HEK293T (cell line): ENCODE results near the gene RETN.

Source experiments
- CTBP1 ChIP-seq: fragments of 450-650 bp; IDR thresholded peaks from 2 replicates; pipeline ENCODE4 v1.6.1; 2016; ENCODE audit warnings: borderline replicate concordance
- ELF4 ChIP-seq: fragments of 450-650 bp; IDR thresholded peaks from 2 replicates; pipeline ENCODE4 v1.6.1; 2017; ENCODE audit warnings: antibody characterized with exemption
- FOXK2 ChIP-seq: fragments of 450-650 bp; IDR thresholded peaks from 2 replicates; pipeline ENCODE4 v1.6.1; 2016; ENCODE audit warnings: mild to moderate bottlenecking
- FOXM1 ChIP-seq: fragments of 450-650 bp; IDR thresholded peaks from 2 replicates; pipeline ENCODE4 v1.6.1; 2017; ENCODE audit warnings: mild to moderate bottlenecking, borderline replicate concordance
- HDGF ChIP-seq: fragments of 450-650 bp; IDR thresholded peaks from 2 replicates; pipeline ENCODE4 v1.6.1; 2017; ENCODE audit warnings: antibody characterized with exemption, borderline replicate concordance
- L3MBTL2 ChIP-seq: fragments of 450-650 bp; conservative IDR thresholded peaks from 2 replicates; pipeline ENCODE4 v1.6.1; 2016; ENCODE audit warnings: mild to moderate bottlenecking
- NFRKB ChIP-seq: fragments of 450-650 bp; IDR thresholded peaks from 2 replicates; pipeline ENCODE4 v1.6.1; 2016; ENCODE audit warnings: mild to moderate bottlenecking, moderate library complexity
- PKNOX1 ChIP-seq: fragments of 450-650 bp; IDR thresholded peaks from 2 replicates; pipeline ENCODE4 v1.6.1; 2016
- SUZ12 ChIP-seq: fragments of 450-650 bp; IDR thresholded peaks from 2 replicates; pipeline ENCODE4 v1.6.1; 2016; ENCODE audit warnings: mild to moderate bottlenecking

- TF ChIP-seq ELF4 (no peak), FOXK2 (no peak), SUZ12 (no peak), L3MBTL2 (no peak), CTBP1 (no peak), FOXM1 (no peak), NFRKB (no peak), HDGF (no peak), PKNOX1 (no peak)
Observed at GRCh38 chr19:7662657-7663056, 6.2 kb upstream of the RETN start.
